Measurements from ENCODE around the gene AMBRA1. TPM values are rescaled to one million over a fixed set of nuclear protein-coding genes. Genes with fewer than 3 reads are reported as not detected.

Gene AMBRA1
- polyA plus RNA-seq, 1 donor from 2014 or later, result 34.5 TPM

DNA sequence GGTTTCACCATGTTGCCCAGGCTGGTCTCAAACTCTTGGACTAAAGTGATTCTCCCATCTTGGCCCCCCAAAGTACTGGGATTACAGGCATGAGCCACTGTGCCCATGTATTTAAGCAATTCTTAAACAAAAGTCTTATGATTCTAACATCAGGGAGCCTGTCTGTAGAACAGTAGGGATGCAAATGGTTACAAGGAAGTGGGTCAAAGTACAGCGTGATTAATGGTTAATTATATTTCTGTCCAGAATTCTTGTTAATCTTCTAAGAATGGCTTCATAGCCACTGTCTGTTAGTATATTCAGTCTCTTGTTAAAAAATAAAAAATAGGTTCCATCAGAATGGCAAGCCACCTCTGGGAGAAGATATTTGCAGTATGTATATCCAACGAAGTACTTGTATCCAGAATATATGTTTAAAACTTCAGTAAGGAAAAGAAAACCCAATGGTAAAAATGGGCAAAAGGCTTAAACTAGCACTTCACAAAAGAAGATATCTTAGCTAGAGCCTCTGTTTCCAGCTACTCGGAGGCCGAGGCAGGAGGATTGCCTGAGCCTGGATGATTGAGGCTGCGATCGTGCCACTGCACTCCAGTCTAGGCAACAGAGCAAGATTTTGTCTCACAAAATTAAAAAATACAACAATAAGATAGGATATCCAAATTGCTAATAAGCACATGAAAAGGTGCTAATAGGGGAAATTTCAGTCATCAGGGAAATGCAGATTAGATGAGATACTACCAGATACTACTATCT is 46.4 kb upstream of the AMBRA1 start:
- H3K9ac ChIP-seq (ENCODE audit: low read length), result no peak overlapping the region
- no peaks in the 10 kb centered on the region for H3K9me2 ChIP-seq (ENCODE audit: insufficient read depth, low read length)
- no peak overlapping the region for H3K4me2 ChIP-seq (ENCODE audit: low read length)
- no peaks in the 10 kb centered on the region for H4K20me1 ChIP-seq (ENCODE audit: insufficient read depth)
- TF ChIP-seq MXI1 (conservative IDR thresholded peaks at IDR 0.05; ENCODE audit: poor library complexity, severe bottlenecking), result no peak
- no peaks in the 10 kb centered on the region for H3K9me3 ChIP-seq (ENCODE audit: low read length)
- no peaks in the 10 kb centered on the region for H3F3A ChIP-seq (ENCODE audit: insufficient read depth, low read length, poor library complexity, severe bottlenecking)
- H2AFZ ChIP-seq (ENCODE audit: low read depth, low read length), result no peak overlapping the region
- no peaks in the 10 kb centered on the region for H3K36me3 ChIP-seq (ENCODE audit: insufficient read depth, low read length)
- no peaks in the 10 kb centered on the region for H3K79me2 ChIP-seq (replicated peaks; ENCODE audit: insufficient read depth, low read length)
- H3K4me3 ChIP-seq (ENCODE audit: low read length), result no peak overlapping the region
- H3K27ac ChIP-seq (ENCODE audit: low read length), result no peak overlapping the region
- no peaks in the 10 kb centered on the region for H3K27me3 ChIP-seq (ENCODE audit: insufficient read depth, low read depth, low read length)

DNA sequence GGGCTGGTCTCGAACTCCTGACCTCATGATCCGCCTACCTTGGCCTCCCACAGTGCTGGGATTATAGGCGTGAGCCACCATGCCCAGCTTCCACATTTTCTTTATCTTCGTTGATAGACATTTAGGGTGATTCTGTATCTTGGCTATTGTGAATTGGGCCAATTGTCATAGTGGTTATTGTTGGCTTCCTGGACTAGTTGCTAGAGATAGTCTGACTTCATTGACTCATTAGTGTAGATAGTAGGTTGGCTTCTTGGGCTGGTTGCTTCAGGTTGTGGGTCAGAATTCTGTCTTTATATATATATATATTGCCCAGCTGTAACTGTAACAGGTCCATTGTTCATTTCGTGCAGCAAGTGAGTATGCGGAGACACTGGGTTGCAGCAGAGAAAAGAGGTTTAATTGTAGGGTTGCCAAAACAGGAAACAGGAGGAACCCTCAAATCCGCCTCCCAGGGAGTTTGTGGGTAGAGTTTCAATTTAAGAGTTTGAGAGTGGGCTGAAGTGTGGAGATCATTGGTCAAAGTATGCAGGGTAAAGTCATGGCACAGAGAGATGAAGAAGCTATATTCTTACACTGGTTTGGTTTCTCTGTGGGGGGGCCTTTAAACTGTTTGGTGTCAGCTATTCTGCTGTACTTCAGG is 45.5 kb upstream of the AMBRA1 start:
- Histone ChIP-seq H3K9me3 (ENCODE audit: low read length) (no peaks in the 10 kb centered on the region), H3F3A (ENCODE audit: insufficient read depth, low read length, poor library complexity, severe bottlenecking) (no peaks in the 10 kb centered on the region), H3K79me2 (replicated peaks; ENCODE audit: insufficient read depth, low read length) (no peaks in the 10 kb centered on the region), H3K36me3 (ENCODE audit: insufficient read depth, low read length) (no peaks in the 10 kb centered on the region), H3K4me3 (ENCODE audit: low read length) (no peak overlapping the region), H3K9me2 (ENCODE audit: insufficient read depth, low read length) (no peaks in the 10 kb centered on the region), H3K4me2 (ENCODE audit: low read length) (no peak overlapping the region), H2AFZ (ENCODE audit: low read depth, low read length) (no peak overlapping the region), H3K9ac (ENCODE audit: low read length) (no peak overlapping the region), H3K27me3 (ENCODE audit: insufficient read depth, low read depth, low read length) (no peaks in the 10 kb centered on the region), H3K27ac (ENCODE audit: low read length) (no peak overlapping the region), H4K20me1 (ENCODE audit: insufficient read depth) (no peaks in the 10 kb centered on the region)
- TF ChIP-seq, protein P1, sequence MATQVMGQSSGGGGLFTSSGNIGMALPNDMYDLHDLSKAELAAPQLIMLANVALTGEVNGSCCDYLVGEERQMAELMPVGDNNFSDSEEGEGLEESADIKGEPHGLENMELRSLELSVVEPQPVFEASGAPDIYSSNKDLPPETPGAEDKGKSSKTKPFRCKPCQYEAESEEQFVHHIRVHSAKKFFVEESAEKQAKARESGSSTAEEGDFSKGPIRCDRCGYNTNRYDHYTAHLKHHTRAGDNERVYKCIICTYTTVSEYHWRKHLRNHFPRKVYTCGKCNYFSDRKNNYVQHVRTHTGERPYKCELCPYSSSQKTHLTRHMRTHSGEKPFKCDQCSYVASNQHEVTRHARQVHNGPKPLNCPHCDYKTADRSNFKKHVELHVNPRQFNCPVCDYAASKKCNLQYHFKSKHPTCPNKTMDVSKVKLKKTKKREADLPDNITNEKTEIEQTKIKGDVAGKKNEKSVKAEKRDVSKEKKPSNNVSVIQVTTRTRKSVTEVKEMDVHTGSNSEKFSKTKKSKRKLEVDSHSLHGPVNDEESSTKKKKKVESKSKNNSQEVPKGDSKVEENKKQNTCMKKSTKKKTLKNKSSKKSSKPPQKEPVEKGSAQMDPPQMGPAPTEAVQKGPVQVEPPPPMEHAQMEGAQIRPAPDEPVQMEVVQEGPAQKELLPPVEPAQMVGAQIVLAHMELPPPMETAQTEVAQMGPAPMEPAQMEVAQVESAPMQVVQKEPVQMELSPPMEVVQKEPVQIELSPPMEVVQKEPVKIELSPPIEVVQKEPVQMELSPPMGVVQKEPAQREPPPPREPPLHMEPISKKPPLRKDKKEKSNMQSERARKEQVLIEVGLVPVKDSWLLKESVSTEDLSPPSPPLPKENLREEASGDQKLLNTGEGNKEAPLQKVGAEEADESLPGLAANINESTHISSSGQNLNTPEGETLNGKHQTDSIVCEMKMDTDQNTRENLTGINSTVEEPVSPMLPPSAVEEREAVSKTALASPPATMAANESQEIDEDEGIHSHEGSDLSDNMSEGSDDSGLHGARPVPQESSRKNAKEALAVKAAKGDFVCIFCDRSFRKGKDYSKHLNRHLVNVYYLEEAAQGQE (IDR thresholded peaks at IDR 0.05; ENCODE audit: borderline replicate concordance), result no peak
- no peak for TF ChIP-seq EP300 (conservative IDR thresholded peaks at IDR 0.05; ENCODE audit: poor library complexity, severe bottlenecking)
- TF ChIP-seq MXI1 (conservative IDR thresholded peaks at IDR 0.05; ENCODE audit: poor library complexity, severe bottlenecking), result no peak
- TF ChIP-seq RAD21 (conservative IDR thresholded peaks at IDR 0.05), result no peak
- no peak for TF ChIP-seq EZH2 (IDR thresholded peaks at IDR 0.05; ENCODE audit: borderline replicate concordance, insufficient read depth, low read length, poor library complexity, severe bottlenecking)
- TF ChIP-seq POLR2AphosphoS5 (IDR thresholded peaks at IDR 0.05), result no peak
- TF ChIP-seq SMC3 (conservative IDR thresholded peaks at IDR 0.05; ENCODE audit: poor library complexity), result no peak
- TF ChIP-seq, protein P2, sequence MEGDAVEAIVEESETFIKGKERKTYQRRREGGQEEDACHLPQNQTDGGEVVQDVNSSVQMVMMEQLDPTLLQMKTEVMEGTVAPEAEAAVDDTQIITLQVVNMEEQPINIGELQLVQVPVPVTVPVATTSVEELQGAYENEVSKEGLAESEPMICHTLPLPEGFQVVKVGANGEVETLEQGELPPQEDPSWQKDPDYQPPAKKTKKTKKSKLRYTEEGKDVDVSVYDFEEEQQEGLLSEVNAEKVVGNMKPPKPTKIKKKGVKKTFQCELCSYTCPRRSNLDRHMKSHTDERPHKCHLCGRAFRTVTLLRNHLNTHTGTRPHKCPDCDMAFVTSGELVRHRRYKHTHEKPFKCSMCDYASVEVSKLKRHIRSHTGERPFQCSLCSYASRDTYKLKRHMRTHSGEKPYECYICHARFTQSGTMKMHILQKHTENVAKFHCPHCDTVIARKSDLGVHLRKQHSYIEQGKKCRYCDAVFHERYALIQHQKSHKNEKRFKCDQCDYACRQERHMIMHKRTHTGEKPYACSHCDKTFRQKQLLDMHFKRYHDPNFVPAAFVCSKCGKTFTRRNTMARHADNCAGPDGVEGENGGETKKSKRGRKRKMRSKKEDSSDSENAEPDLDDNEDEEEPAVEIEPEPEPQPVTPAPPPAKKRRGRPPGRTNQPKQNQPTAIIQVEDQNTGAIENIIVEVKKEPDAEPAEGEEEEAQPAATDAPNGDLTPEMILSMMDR (IDR thresholded peaks at IDR 0.05; ENCODE audit: poor library complexity, severe bottlenecking), result no peak
- TF ChIP-seq TAF1 (IDR thresholded peaks at IDR 0.05; ENCODE audit: low read depth), result no peak

Measured in neural cell (in vitro differentiated cells).